BE2C (cell line): Measurements from ENCODE around the gene RGS19.

Source experiments
- DNase-seq: peaks from one replicate; pipeline ENCODE4 v3.0.0-alpha.2; 2020
- H3K27me3 ChIP-seq: fragments of 250-450 bp; sonication (Bioruptor Pico); 2 replicates; pipeline ENCODE4 v1.5.1; 2020; ENCODE audit warnings: mild to moderate bottlenecking
- H3K36me3 ChIP-seq: fragments of 250-450 bp; sonication (Bioruptor Pico); 2 replicates; pipeline ENCODE4 v1.5.1; 2020; ENCODE audit warnings: mild to moderate bottlenecking
- H3K4me1 ChIP-seq: fragments of 250-450 bp; sonication (Bioruptor Pico); 2 replicates; pipeline ENCODE4 v1.5.1; 2020
- H3K4me3 ChIP-seq: 2 replicates; pipeline ENCODE4 v1.5.1; 2011; ENCODE audit warnings: low read depth, low read length
- H3K9me3 ChIP-seq: fragments of 250-450 bp; sonication (Bioruptor Pico); 2 replicates; pipeline ENCODE4 v1.5.1; 2020
- TF ChIP-seq, protein P1 (sequence below): IDR thresholded peaks from 2 replicates; pipeline ENCODE4 v1.5.1; 2012; ENCODE audit warnings: mild to moderate bottlenecking, low read depth, low read length

Gene RGS19

DNA sequence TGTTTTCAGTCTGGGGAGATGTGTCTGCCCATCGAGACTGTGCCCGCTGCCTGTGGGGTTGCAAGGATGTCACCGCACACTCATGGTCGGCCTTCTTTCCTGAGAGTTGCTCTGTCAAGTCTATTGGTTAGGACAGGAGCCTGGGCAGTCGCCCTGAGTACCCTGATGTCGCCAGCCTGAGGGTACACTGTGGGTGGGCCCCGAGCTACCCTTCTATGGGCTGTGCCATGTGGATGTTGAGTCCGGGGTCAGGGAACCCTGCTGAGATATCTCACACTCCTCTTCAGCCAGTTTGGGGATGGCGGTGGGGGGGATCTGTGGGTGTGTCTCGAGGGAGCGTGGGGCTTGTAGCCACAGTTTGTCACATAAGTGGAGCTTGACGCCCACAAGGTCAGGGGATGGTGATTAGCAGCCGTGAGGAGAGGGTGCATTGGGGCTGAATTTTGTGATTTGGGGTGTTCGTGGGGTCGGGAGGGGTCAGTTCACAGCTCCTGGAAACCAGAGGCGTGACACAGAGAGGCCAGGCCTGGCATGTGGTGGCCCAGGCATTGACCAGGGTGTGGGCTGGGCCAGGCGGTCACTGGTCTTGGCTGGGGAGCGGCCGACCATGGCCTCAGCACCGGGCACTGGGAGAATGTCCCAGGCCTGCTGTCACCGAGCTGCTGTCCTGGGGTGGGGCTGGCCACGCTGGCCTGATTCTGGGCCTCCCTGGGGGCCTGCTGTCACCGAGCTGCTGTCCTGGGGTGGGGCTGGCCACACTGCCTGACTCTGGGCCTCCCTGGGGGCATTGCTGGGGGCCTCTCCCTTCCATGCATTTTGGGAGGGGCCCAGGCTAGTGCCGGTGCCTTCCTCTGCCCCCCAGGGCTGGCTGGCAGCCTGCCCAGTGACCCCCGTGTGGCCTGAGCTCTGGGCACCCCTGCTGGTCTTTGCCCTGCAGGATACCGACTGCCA, 29.7 kb upstream of the RGS19 start:
- no peaks in the 10 kb centered on the region for H3K27me3 ChIP-seq
- TF ChIP-seq, protein P1, sequence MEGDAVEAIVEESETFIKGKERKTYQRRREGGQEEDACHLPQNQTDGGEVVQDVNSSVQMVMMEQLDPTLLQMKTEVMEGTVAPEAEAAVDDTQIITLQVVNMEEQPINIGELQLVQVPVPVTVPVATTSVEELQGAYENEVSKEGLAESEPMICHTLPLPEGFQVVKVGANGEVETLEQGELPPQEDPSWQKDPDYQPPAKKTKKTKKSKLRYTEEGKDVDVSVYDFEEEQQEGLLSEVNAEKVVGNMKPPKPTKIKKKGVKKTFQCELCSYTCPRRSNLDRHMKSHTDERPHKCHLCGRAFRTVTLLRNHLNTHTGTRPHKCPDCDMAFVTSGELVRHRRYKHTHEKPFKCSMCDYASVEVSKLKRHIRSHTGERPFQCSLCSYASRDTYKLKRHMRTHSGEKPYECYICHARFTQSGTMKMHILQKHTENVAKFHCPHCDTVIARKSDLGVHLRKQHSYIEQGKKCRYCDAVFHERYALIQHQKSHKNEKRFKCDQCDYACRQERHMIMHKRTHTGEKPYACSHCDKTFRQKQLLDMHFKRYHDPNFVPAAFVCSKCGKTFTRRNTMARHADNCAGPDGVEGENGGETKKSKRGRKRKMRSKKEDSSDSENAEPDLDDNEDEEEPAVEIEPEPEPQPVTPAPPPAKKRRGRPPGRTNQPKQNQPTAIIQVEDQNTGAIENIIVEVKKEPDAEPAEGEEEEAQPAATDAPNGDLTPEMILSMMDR: no peak
- no peaks in the 10 kb centered on the region; the same call in 1 of the 2 replicates for H3K36me3 ChIP-seq
- H3K9me3 ChIP-seq: no peaks in the 10 kb centered on the region
- no peak overlapping the region for H3K4me3 ChIP-seq
- no peak for DNase-seq
- H3K4me1 ChIP-seq: peaks cover 55% of the 10 kb centered on the region

DNA sequence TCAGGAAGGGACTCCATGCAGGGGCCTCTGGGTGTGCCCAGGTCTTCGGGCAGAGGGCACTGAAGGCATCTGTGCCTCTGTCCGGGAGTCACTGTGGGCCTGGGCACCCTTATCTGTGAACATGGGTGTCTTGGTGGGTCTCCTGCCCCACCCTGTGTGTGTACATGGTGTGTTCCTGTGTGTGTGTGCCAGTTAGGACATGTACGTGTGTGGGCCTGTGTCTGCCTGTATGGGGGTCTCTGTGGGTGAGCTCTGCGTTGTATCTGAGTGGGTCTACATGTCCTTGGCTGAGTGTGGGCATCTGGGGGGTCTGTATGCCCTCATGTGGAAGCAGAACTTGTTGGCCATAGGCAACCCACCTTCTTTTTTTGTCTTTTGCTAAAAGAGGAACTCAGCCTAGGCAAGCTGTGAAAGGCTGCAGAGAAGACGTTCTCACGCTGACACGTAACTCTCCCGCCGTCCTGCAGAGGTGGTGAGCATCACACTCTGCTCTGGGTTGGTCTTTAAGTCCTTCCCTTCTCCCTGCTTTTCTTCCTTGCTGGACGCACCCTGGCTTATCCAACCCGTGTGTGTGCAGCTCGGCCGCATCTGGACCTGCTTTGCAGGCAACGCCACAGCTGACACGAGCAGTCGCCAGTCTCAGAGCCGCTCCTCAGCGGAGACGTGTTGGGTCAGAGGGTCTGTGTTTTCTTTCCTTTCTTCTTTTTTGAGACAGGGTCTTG, 28.6 kb upstream of the RGS19 start:
- Histone ChIP-seq H3K4me3 (no peak overlapping the region), H3K9me3 (no peaks in the 10 kb centered on the region), H3K27me3 (no peaks in the 10 kb centered on the region), H3K36me3 (no peaks in the 10 kb centered on the region; the same call in 1 of the 2 replicates), H3K4me1 (peaks cover 44% of the 10 kb centered on the region)
- TF ChIP-seq, protein P1: no peak
- DNase-seq: no peak

DNA sequence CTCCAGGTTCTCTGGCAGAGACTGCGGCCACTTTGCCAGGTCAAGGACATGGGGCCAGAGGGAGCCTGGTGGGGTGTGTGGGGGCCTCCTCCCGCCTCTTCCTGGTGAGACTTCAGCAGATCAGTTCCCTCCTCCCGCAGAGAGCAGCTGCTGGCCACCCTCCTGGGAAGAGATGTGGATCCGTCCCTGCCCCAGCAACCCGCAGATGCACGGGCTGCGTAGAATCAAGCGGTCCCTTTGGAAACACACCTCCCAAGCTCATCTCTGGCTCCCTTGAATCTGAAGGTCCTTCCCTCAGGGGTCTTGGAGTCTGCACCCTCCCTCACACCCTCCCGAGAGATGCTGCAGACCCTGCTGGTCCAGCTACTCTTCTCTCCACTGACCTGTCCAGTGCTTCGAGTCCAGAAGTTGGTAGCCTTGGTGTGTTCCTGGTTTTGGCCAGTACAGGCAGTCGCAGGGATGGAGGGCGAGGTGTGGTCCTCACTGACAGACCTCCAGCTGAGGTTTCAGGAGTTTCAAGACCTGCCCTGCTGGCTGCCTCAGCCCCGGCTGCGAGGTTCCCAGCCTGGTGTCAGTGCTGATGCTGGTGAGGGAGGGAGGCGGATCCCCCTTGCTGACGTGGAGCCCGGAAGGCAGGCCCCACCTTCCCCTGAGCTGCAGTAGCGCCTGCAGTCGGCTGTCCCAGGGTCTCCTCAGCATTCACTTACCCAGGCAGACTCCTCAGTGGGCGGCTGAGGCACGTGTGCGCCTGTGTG, 27.8 kb upstream of the RGS19 start, which contains the start of gene NPBWR2:
Gene NPBWR2 (minus strand): TSS at position 585 of the 755 bp plus-strand sequence. CDS start 734 bp downstream, outside the sequence.
- no peaks in the 10 kb centered on the region; the same call in 1 of the 2 replicates for H3K36me3 ChIP-seq
- no peaks in the 10 kb centered on the region for H3K27me3 ChIP-seq
- H3K4me1 ChIP-seq: peaks cover 39% of the 10 kb centered on the region
- H3K4me3 ChIP-seq: no peak within 1 kb of the TSS
- DNase-seq: peak; percentile 72
- H3K9me3 ChIP-seq: no peaks in the 10 kb centered on the region
- TF ChIP-seq, protein P1: no peak

GRCh38 chr20:64106435-64106961, 27.2 kb upstream of the RGS19 start:
- DNase-seq: no peak
- H3K36me3 ChIP-seq: no peaks in the 10 kb centered on the region; the same call in 1 of the 2 replicates
- peaks cover 32% of the 10 kb centered on the region for H3K4me1 ChIP-seq
- TF ChIP-seq, protein P1: no peak
- no peaks in the 10 kb centered on the region for H3K27me3 ChIP-seq
- H3K9me3 ChIP-seq: no peaks in the 10 kb centered on the region
- no peak overlapping the region for H3K4me3 ChIP-seq

DNA sequence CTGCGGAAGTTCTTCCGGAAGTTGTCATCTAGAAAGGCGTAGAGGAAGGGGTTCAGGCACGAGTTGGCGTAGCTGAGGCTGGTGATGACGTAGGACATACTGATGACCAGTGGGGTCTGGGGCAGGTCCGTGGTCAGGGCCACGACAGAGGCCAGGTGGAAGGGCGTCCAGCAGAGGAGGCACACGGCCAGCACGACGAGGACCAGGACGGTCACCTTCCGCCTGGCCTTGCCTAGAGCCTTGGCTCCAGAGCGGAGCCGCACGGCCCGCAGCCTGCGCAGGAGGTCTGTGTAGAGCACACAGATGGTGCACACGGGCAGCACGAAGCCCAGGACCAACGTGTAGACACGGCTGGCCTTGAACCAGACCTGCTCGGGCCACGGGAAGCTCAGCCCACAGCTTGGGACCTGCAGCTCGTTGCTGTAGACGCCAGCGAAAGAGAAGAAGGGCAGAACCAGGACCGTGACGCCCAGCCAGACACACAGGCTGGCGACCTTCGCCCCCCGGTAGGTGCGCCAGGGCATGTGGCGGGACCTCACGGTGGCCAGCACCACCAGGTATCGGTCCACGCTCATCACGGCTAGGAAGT, 26.6 kb upstream of the RGS19 start:
- Histone ChIP-seq H3K9me3 (no peaks in the 10 kb centered on the region), H3K4me3 (no peak overlapping the region), H3K27me3 (no peaks in the 10 kb centered on the region), H3K36me3 (no peaks in the 10 kb centered on the region; the same call in 1 of the 2 replicates), H3K4me1 (peaks cover 27% of the 10 kb centered on the region)
- TF ChIP-seq, protein P1: no peak
- no peak for DNase-seq
